GM23248 (cell line): Measurements from ENCODE around the gene SPOCD1. TPM values are rescaled to one million over a fixed set of nuclear protein-coding genes. Genes with fewer than 3 reads are reported as not detected.

Experiments used
- DNase-seq: peaks from one replicate; pipeline ENCODE4 v3.0.0-alpha.2; 2015
- H2AFZ ChIP-seq: fragments of 200-600 bp; sonication (generic); 2 replicates; pipeline ENCODE4 v1.6.1; 2016; ENCODE audit warnings: antibody characterized with exemption
- H3F3A ChIP-seq: fragments of 200-600 bp; sonication (generic); 2 replicates; pipeline ENCODE4 v1.6.1; 2016; ENCODE audit warnings: mild to moderate bottlenecking, antibody characterized with exemption, mixed run types; ENCODE audit not compliant: insufficient read depth
- H3K27ac ChIP-seq: fragments of 200-600 bp; sonication (generic); 2 replicates; pipeline ENCODE4 v1.5.1; 2016; ENCODE audit warnings: mild to moderate bottlenecking
- H3K27me3 ChIP-seq: fragments of 200-600 bp; sonication (generic); replicated peaks from 2 replicates; pipeline ENCODE4 v1.6.1; 2016; ENCODE audit warnings: mild to moderate bottlenecking; ENCODE audit not compliant: insufficient read depth
- H3K36me3 ChIP-seq: fragments of 200-600 bp; sonication (generic); 2 replicates; pipeline ENCODE4 v1.6.1; 2016; ENCODE audit warnings: low read depth, mild to moderate bottlenecking
- H3K4me1 ChIP-seq: fragments of 200-600 bp; sonication (generic); 2 replicates; pipeline ENCODE4 v1.6.1; 2016; ENCODE audit warnings: mild to moderate bottlenecking; ENCODE audit not compliant: insufficient read depth
- H3K4me2 ChIP-seq: fragments of 200-600 bp; sonication (generic); one replicate; pipeline ENCODE4 v1.6.1; 2016; ENCODE audit warnings: mild to moderate bottlenecking; ENCODE audit not compliant: unreplicated experiment
- H3K4me3 ChIP-seq: fragments of 200-600 bp; sonication (generic); 2 replicates; pipeline ENCODE4 v1.5.1; 2016; ENCODE audit warnings: mild to moderate bottlenecking
- H3K79me2 ChIP-seq: fragments of 200-600 bp; sonication (generic); 2 replicates; pipeline ENCODE4 v1.6.1; 2016; ENCODE audit warnings: mild to moderate bottlenecking; ENCODE audit not compliant: insufficient read depth
- H3K9ac ChIP-seq: fragments of 200-600 bp; sonication (generic); 2 replicates; pipeline ENCODE4 v1.6.1; 2016; ENCODE audit warnings: mild to moderate bottlenecking
- H3K9me2 ChIP-seq: fragments of 200-600 bp; sonication (generic); 2 replicates; pipeline ENCODE4 v1.6.1; 2016; ENCODE audit warnings: mixed run types, mild to moderate bottlenecking, moderate library complexity; ENCODE audit not compliant: insufficient read depth
- H3K9me3 ChIP-seq: fragments of 200-600 bp; sonication (generic); one replicate; pipeline ENCODE4 v1.6.1; 2017; ENCODE audit warnings: low read depth
- H4K20me1 ChIP-seq: fragments of 200-600 bp; sonication (generic); 2 replicates; pipeline ENCODE4 v1.6.0; 2016; ENCODE audit not compliant: insufficient read depth
- EZH2 ChIP-seq: fragments of 200-600 bp; sonication (generic); IDR thresholded peaks from 2 replicates; pipeline ENCODE4 v1.6.1; 2018; ENCODE audit warnings: antibody characterized with exemption, mild to moderate bottlenecking; ENCODE audit not compliant: insufficient read depth, poor library complexity, severe bottlenecking
- EZH2phosphoT487 ChIP-seq: fragments of 200-600 bp; sonication (generic); IDR thresholded peaks from 2 replicates; pipeline ENCODE4 v1.6.1; 2018; ENCODE audit warnings: antibody characterized with exemption, moderate library complexity, mild to moderate bottlenecking, low read depth; ENCODE audit not compliant: insufficient read depth
- WGBS, 2 experiments: methylation state at CpG; one replicate each; pipeline ENCODE4 v1.1.6; 2015 to 2017; ENCODE audit warnings: low lambda C conversion rate in 2 of 2, low coverage in 1 of 2; ENCODE audit errors: missing lambda C conversion rate in 2 of 2; 5-methylcytosine and 5-hydroxymethylcytosine counted together
- in situ Hi-C: fragments of 300-500 bp; cut with MboI; formaldehyde crosslinking; loops from 2 replicates; pipeline ENCODE4 v1.15.0; 2020
- microRNA-seq: library from miRNA; unstranded; fragments of <30 nt; microRNA quantifications from one replicate; pipeline ENCODE4, GENCODE V29; 2016; ENCODE audit warnings: borderline number of aligned reads
- polyA plus RNA-seq: library from polyadenylated mRNA; unstranded; fragments of >200 nt; fragmentation: Nextera tagmentation; extraction: Ambion mirVana; gene quantifications from 2 replicates; pipeline ENCODE4 v1.2.1, GENCODE V29; 2016
- small RNA-seq: library from RNA; depleted of rRNA; stranded (forward); fragments of <200 nt; gene quantifications from one replicate; pipeline ENCODE3, GENCODE V24; 2014; ENCODE audit warnings: low read depth, low replicate concordance
- total RNA-seq: library from RNA; depleted of rRNA; stranded (reverse); fragments of >200 nt; shearing (Covaris generic); gene quantifications from 2 replicates; pipeline ENCODE4 v1.2.3, GENCODE V29; 2014; rRNA removed

Gene SPOCD1
- total and polyA plus RNA-seq, 2 experiments from 2014 or later = 27.9 to 43.0 TPM

DNA sequence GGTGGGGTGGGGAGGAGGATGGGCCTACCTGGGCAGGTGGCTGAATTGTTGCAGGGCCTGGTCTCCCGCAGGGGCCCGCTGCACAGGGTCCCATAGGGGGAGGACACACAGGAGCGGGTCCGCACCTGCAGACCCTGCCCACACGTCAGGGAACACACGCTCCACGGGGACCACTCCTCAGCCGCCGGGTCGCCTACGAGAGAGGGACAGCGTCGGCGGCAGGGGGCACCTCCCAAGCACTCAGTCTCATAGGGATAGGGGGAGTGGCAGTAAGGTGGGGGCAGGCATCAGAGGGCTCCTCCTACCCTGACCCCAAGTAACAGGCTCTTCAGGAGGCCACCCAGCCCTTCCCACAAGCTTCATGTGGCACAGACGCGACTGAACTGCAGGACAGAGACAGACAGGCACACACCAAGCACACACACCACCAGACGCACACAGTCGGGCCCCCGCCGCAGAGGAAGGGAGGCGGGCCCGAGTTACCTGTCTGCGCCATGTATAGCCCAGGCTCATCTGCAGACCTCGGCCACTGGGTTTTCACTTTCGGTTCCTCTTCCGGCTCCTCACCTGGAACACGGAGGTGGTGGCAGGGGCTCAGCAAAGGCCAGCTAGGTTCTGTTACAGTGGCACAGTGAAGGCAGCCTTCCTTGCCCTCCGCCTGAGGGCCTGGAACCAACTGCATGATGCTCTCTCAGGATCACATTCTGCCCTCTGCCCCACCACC is 71.5 kb downstream of the SPOCD1 start:
- H3K9me3 ChIP-seq = no peaks in the 10 kb centered on the region
- H3K79me2 ChIP-seq = no peaks in the 10 kb centered on the region
- H3K9ac ChIP-seq = no peak overlapping the region
- 0 out of 2 replicates have a peak, but pooled peaks cover 5% of the 10 kb centered on the region for H3K4me1 ChIP-seq
- no peak overlapping the region for H3K4me3 ChIP-seq
- no peak overlapping the region for H3K4me2 ChIP-seq
- TF ChIP-seq EZH2phosphoT487 (no peak), EZH2 (no peak)
- no peaks in the 10 kb centered on the region for H4K20me1 ChIP-seq
- no peaks in the 10 kb centered on the region for H3F3A ChIP-seq
- no peaks in the 10 kb centered on the region for H3K9me2 ChIP-seq
- H3K27ac ChIP-seq = no peak overlapping the region
- no peak overlapping the region for H2AFZ ChIP-seq
- WGBS, 2 experiments = 92 to 94% methylated on average over 28 of the region's 28 CpGs
- in situ Hi-C loops = no loop called here
- H3K27me3 ChIP-seq = no peaks in the 10 kb centered on the region
- DNase-seq = no peak
- H3K36me3 ChIP-seq = no peaks in the 10 kb centered on the region

DNA sequence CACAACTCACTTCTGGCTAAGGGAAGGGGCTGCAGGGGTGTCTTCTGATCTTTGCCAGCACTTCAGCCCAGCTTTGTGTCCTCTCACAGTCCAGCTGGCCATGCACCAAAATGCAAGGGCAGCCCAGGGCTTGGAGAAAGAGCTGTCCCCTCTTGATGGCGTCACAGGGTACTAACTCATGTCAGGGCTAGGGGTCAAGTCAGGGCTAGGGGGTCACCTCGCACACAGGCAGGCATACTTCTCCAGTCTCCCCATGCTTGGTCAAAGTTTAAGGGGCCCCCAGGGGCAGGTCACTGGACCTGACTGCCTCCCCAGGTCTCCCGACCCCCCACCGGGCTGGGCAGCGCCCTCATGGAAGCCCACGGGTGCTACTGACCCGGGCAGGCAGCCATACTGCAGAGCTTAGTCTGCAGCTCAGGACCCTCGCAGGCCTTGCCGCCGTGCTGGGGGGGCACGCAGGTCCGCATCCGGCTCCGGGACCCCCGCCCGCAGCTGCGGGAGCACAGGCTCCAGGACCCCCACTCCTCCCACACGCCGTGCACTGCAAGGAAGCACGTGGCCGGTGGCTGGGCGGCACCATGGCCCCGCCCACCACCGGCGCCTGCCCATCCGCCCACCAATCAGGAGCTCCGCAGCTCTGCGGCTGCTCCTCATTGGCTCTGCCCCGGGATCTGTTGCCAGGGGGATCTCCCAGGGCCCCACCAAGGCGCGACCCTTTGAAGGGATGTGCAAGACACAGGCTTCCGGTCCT is 73.2 kb downstream of the SPOCD1 start:
- H3K36me3 ChIP-seq = no peaks in the 10 kb centered on the region
- no peaks in the 10 kb centered on the region for H3K9me2 ChIP-seq
- no peak for DNase-seq
- no peaks in the 10 kb centered on the region for H3K27me3 ChIP-seq
- no peak overlapping the region for H3K27ac ChIP-seq
- no peak overlapping the region for H3K9ac ChIP-seq
- no peak overlapping the region for H3K4me3 ChIP-seq
- no peak overlapping the region for H3K4me2 ChIP-seq
- no peaks in the 10 kb centered on the region for H3K4me1 ChIP-seq
- no peaks in the 10 kb centered on the region for H3K9me3 ChIP-seq
- no peaks in the 10 kb centered on the region for H3F3A ChIP-seq
- H4K20me1 ChIP-seq = no peaks in the 10 kb centered on the region
- 73 to 75% methylated on average over 30 to 32 of the region's 32 CpGs for WGBS, 2 experiments
- no peaks in the 10 kb centered on the region for H3K79me2 ChIP-seq
- no peak overlapping the region for H2AFZ ChIP-seq
- in situ Hi-C loops = no loop called here
- TF ChIP-seq EZH2 = no peak
- TF ChIP-seq EZH2phosphoT487 = no peak

Small RNA genes within 50 kb of the gene (microRNA-seq; reads per million reads assigned to microRNA genes)
- gene MIR4254 = not detected

Small RNA genes within 50 kb of the gene (small RNA-seq; reads per million reads assigned to genes)
- not detected for gene MIR4254

Other genes starting within 250 kb of the SPOCD1 start
- 3.5 and 4.7 TPM in 2 replicates for gene TINAGL1, start 239.5 kb downstream of the SPOCD1 start, total RNA-seq
- gene TINAGL1, start 239.5 kb downstream of the SPOCD1 start, polyA plus RNA-seq = 1.1 and 1.4 TPM in 2 replicates
- gene HCRTR1, start 198.3 kb downstream of the SPOCD1 start, total RNA-seq = not detected in 2 replicates
- not detected in 2 replicates for gene HCRTR1, start 198.3 kb downstream of the SPOCD1 start, polyA plus RNA-seq
- 97.5 and 131 TPM in 2 replicates for gene PEF1, start 171.1 kb downstream of the SPOCD1 start, total RNA-seq
- gene PEF1, start 171.1 kb downstream of the SPOCD1 start, polyA plus RNA-seq = 71.3 and 77.8 TPM in 2 replicates
- gene COL16A1, start 112.0 kb downstream of the SPOCD1 start, total RNA-seq = 234 and 247 TPM in 2 replicates
- 67.3 and 68.7 TPM in 2 replicates for gene COL16A1, start 112.0 kb downstream of the SPOCD1 start, polyA plus RNA-seq
- gene ADGRB2, start 51.7 kb downstream of the SPOCD1 start, total RNA-seq = 3.6 and 3.9 TPM in 2 replicates
- gene ADGRB2, start 51.7 kb downstream of the SPOCD1 start, polyA plus RNA-seq = 0.51 and 1.3 TPM in 2 replicates
- gene PTP4A2, start 122.3 kb upstream of the SPOCD1 start, total RNA-seq = 379 and 430 TPM in 2 replicates
- 292 and 376 TPM in 2 replicates for gene PTP4A2, start 122.3 kb upstream of the SPOCD1 start, polyA plus RNA-seq
- gene KHDRBS1, start 197.8 kb upstream of the SPOCD1 start, total RNA-seq = 41.7 and 50.6 TPM in 2 replicates
- 65.7 and 68.6 TPM in 2 replicates for gene KHDRBS1, start 197.8 kb upstream of the SPOCD1 start, polyA plus RNA-seq